Testis (tissue), 2 donors: ENCODE results near the gene PKNOX2.

Source experiments
- CTCF ChIP-seq, 3 experiments: fragments of 450-650 bp in 2 of 3; fragments of 200-600 bp in 1 of 3; sonication (generic) in 1 of 3; IDR thresholded peaks; one replicate each; pipeline ENCODE4 v1.5.1; 2016 to 2019; ENCODE audit warnings: antibody characterized with exemption in 3 of 3, mild to moderate bottlenecking in 2 of 3, moderate library complexity in 1 of 3
- POLR2A ChIP-seq: fragments of 450-650 bp; IDR thresholded peaks from one replicate; pipeline ENCODE4 v1.6.1; 2017; ENCODE audit warnings: antibody characterized with exemption, mild to moderate bottlenecking, moderate library complexity

- TF ChIP-seq POLR2A (no peak), CTCF (IDR thresholded peaks at IDR 0.05) (no peak)
These were observed 204.2 kb downstream of the PKNOX2 start for GRCh38 chr11:125368757-125369156.
